Prostate gland (tissue), 2 donors: ENCODE measurements around the gene DRC7. TPM values are rescaled to one million over a fixed set of nuclear protein-coding genes. Genes with fewer than 3 reads are reported as not detected.

Experiments used
- DNase-seq: peaks from one replicate; pipeline ENCODE4 v3.0.0-alpha.2; 2019; ENCODE audit warnings: low spot score
- H3K27ac ChIP-seq, 2 donors: fragments of 200-600 bp; sonication (generic); 2 replicates each; pipeline ENCODE4 v1.5.1; 2017 to 2019
- H3K27me3 ChIP-seq: fragments of 200-600 bp; sonication (generic); replicated peaks from 2 replicates; pipeline ENCODE4 v1.5.1; 2019; ENCODE audit not compliant: insufficient read depth
- H3K36me3 ChIP-seq, 2 donors: fragments of 200-600 bp; sonication (generic); 1 replicate in 1 of 2; 2 replicates in 1 of 2; pipeline versions ENCODE4 v1.5.1 to v1.8.1; 2017 to 2019
- H3K4me1 ChIP-seq: fragments of 200-600 bp; sonication (generic); replicated peaks from 2 replicates; pipeline ENCODE4 v1.5.1; 2019
- H3K4me3 ChIP-seq, 2 donors: fragments of 200-600 bp; sonication (generic); 2 replicates each; pipeline ENCODE4 v1.5.1; 2017 to 2019
- H3K9me3 ChIP-seq: fragments of 200-600 bp; sonication (generic); 2 replicates; pipeline ENCODE4 v1.5.1; 2017
- CTCF ChIP-seq, 4 experiments: fragments of 200-600 bp in 2 of 4; fragments of 450-650 bp in 2 of 4; sonication (generic) in 2 of 4; IDR thresholded peaks; 1 replicate in 3 of 4; 2 replicates in 1 of 4; pipeline ENCODE4 v1.5.1; 2016 to 2019; ENCODE audit warnings: antibody characterized with exemption in 4 of 4, mild to moderate bottlenecking in 2 of 4, moderate library complexity in 2 of 4
- POLR2A ChIP-seq: fragments of 450-650 bp; IDR thresholded peaks from one replicate; pipeline ENCODE4 v1.6.1; 2016; ENCODE audit warnings: antibody characterized with exemption, mild to moderate bottlenecking
- POLR2AphosphoS5 ChIP-seq: sonication (generic); formaldehyde crosslinking; IDR thresholded peaks from one replicate; pipeline ENCODE4 v1.6.1; 2017; ENCODE audit warnings: antibody characterized with exemption
- WGBS: methylation state at CpG from one replicate; pipeline ENCODE4 v1.1.5; 2018; 5-methylcytosine and 5-hydroxymethylcytosine counted together
- intact Hi-C: fragments of 100-400 bp; cut with DNase I; formaldehyde crosslinking; loops from one replicate; pipeline ENCODE4 v1.14.2; 2022
- total RNA-seq, 2 donors: library from RNA; depleted of rRNA; stranded (reverse); fragments of >200 nt; gene quantifications; one replicate each; pipeline ENCODE4 v1.1.0, GENCODE V29; 2016

Gene DRC7
- total RNA-seq, 2 donors from 2014 or later = 5.5 TPM; not detected in 1

GRCh38 chr16:57686577-57686976 is 8.0 kb upstream of the DRC7 start:
- TF ChIP-seq POLR2A (no peak), POLR2AphosphoS5 (no peak), CTCF (IDR thresholded peaks at IDR 0.05) (no peak)
- H3K9me3 ChIP-seq = no peaks in the 10 kb centered on the region
- H3K4me3 ChIP-seq = no peak overlapping the region
- no peak for DNase-seq
- H3K27ac ChIP-seq = no peak overlapping the region
- H3K4me1 ChIP-seq = no peaks in the 10 kb centered on the region
- no peaks in the 10 kb centered on the region for H3K36me3 ChIP-seq
- intact Hi-C loops = no loop called here
- no peaks in the 10 kb centered on the region for H3K27me3 ChIP-seq
- WGBS = 64% methylated on average over 4 of the region's 4 CpGs

- TF ChIP-seq POLR2A (no peak), POLR2AphosphoS5 (no peak), CTCF (IDR thresholded peaks at IDR 0.05) (no peak)
- Histone ChIP-seq H3K9me3 (no peaks in the 10 kb centered on the region), H3K4me3 (no peak overlapping the region), H3K36me3 (no peaks in the 10 kb centered on the region), H3K27ac (no peak overlapping the region), H3K27me3 (no peaks in the 10 kb centered on the region), H3K4me1 (no peaks in the 10 kb centered on the region)
- DNase-seq = no peak
- intact Hi-C loops = no loop called here
- WGBS = 91% methylated on average over 3 of the region's 3 CpGs
Observed at GRCh38 chr16:57687363-57687929, 7.2 kb upstream of the DRC7 start.

GRCh38 chr16:57688487-57688986 is 6.1 kb upstream of the DRC7 start:
- Histone ChIP-seq H3K9me3 (no peaks in the 10 kb centered on the region), H3K4me1 (no peaks in the 10 kb centered on the region), H3K27ac (no peak overlapping the region), H3K36me3 (no peaks in the 10 kb centered on the region), H3K4me3 (no peak overlapping the region), H3K27me3 (no peaks in the 10 kb centered on the region)
- TF ChIP-seq POLR2A = no peak
- no peak for TF ChIP-seq CTCF (IDR thresholded peaks at IDR 0.05)
- TF ChIP-seq POLR2AphosphoS5 = no peak
- 81% methylated on average over 4 of the region's 4 CpGs for WGBS
- DNase-seq = no peak
- intact Hi-C loops = no loop called here

GRCh38 chr16:57688987-57689761 is 5.4 kb upstream of the DRC7 start:
- H3K9me3 ChIP-seq = no peaks in the 10 kb centered on the region
- no peaks in the 10 kb centered on the region for H3K27me3 ChIP-seq
- no peaks in the 10 kb centered on the region for H3K36me3 ChIP-seq
- no peak overlapping the region for H3K27ac ChIP-seq
- intact Hi-C loops = no loop called here
- WGBS = 34% methylated on average over 15 of the region's 15 CpGs
- no peak for DNase-seq
- H3K4me3 ChIP-seq = no peak overlapping the region
- TF ChIP-seq POLR2AphosphoS5 (no peak), CTCF (IDR thresholded peaks at IDR 0.05) (no peak), POLR2A (no peak)
- H3K4me1 ChIP-seq = no peaks in the 10 kb centered on the region
